H4 (cell line): Measurements from ENCODE around the gene SRPK2. TPM values are rescaled to one million over a fixed set of nuclear protein-coding genes. Genes with fewer than 3 reads are reported as not detected.
"Not testable (repeated sequence)": the region's sequence is repeated elsewhere in the genome, so short reads cannot be mapped to it uniquely, and the experiment has no call there.

ENCODE experiments used
- DNase-seq: peaks from one replicate; pipeline ENCODE4 v3.0.0-alpha.2; 2015; ENCODE audit warnings: low spot score
- total RNA-seq: library from RNA; depleted of rRNA; stranded (reverse); fragments of >200 nt; shearing (Covaris generic); gene quantifications from 2 replicates; pipeline ENCODE4 v1.2.3, GENCODE V29; 2014

SRPK2 gene
- total RNA-seq, 1 experiment from 2014 or later, result 44.0 TPM

DNA sequence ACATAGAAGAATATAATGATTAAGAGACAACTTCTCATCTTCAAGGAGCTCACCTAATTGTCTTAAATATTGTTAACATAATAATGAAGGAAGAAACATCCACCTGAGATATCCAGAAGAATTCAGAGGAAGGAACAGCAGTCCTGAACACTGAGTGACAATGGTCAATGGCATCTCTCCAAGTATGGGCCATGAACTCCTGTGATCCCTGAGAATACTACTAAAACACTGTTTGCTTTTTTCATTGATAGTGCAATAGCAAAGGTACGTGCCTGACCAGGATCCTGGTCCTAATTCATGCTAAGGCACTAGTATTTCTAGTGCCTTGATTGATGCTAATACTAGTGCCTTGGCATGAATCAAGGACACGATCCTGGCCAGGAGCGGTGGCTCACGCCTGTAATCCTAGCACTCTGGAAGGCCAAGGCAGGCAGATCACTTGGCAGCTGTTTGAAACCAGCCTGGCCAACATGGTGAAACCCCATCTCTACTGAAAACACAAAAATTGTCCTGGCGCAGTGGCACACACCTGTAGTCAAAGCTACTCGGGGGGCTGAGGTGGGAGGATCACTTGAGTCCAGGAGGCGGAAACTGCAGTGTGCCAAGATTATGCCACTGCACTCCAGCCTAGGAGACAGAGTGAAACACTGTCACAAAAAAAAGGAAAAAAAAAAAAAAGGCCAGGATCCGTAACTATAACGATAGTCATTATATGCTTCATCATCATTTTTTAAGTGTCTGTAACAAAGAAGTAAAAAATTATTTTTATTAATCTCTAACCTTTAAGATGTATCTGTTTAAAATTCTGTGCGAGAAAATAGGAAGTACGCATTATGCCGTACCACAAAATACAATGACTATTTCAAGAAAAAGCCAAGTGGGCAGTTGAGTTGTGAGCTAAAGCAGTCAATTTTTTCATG, 49.1 kb downstream of the SRPK2 start:
- DNase-seq, result no peak

DNA sequence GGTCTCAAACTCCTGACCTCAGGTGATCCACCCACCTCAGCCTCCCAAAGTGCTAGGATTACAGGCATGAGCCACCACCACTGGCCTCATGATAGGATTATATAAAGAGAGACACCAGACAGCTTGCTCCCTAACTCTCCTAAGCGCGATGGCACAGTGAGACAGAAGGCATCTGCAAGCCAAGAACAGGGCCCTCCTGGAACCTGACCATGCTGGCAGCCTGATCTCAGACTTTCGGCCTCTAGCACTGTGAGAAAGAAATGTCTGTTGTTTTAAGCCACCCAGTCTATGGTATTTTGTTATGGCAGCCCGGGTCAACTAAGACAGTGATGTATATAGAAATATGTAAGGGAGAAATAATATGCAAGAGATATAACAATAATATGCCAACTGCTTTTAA, 51.2 kb downstream of the SRPK2 start:
- no peak for DNase-seq

DNA sequence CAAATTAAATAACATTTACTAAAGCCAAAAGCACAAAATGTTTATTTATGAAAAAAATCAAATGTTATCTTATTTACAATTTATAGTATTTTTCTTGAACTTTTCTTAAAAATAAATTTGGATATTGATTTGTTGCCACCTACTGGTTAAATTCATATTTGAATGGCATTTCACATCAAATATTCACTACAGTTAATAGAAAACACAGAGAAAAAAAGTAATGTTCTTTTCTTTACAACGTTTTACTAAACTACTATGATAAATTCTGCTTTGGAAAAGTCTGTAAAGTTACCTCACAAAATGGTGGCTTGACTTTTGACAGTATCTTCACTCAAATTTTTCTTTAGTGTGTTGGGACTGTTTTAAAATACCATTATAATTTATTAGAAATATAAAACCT, 52.7 kb downstream of the SRPK2 start:
- DNase-seq, result no peak

DNA sequence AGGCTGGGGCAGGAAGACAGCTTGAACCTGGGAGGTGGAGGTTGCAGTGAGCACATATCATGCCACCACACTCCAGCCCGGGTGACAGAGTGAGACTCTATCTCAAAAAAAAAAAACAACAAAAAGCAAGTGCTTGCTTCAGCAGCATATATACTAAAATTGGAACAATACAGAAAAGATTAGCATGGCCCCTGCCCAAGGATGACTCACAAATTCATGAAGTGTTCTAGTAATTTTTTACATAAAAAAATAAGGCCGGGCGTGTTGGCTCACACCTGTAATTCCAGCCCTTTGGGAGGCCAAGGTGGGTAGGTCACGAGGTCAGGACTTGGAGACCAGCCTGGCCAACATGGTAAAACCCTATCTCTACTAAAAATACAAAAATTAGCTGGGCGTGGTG, 56.1 kb downstream of the SRPK2 start:
- not testable (repeated sequence) for DNase-seq

DNA sequence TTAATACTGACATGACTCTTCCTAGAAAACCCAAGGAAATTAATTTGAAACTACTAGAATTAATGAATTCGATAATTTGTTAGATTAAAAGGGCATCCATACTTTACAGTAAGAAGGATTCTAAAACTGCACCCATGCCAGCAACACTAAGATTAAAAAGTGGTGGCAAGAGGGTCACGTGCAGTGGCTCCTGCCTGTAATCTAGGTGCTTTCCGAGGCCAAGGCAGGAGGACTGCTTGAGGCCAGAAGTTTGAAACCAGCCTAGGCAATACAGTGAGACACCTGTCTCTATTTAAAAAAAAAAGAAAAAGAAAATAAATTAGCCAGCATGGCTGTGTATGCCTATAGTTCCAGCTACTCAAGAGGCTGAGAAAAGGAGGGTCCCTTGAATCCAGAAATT, 58.2 kb downstream of the SRPK2 start:
- DNase-seq, result no peak

DNA sequence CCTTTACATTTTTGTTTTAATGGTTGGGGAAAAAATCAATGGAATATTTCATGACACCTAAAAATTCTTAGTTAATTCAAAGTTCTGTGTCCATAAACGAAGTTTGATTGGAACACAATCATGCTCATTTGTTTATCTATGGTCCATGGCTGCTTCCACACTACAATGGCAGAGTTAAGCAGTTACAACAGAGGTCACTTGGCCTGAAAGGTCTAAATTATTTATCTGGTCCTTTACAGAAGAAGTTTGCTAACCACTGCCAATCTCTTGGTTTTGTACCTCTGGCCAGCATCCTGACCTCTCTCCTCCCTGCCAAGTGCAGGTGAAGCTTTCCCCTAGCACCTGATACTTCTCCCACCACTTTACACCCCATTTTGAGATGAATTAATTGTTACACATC, 61.5 kb downstream of the SRPK2 start:
- no peak for DNase-seq

DNA sequence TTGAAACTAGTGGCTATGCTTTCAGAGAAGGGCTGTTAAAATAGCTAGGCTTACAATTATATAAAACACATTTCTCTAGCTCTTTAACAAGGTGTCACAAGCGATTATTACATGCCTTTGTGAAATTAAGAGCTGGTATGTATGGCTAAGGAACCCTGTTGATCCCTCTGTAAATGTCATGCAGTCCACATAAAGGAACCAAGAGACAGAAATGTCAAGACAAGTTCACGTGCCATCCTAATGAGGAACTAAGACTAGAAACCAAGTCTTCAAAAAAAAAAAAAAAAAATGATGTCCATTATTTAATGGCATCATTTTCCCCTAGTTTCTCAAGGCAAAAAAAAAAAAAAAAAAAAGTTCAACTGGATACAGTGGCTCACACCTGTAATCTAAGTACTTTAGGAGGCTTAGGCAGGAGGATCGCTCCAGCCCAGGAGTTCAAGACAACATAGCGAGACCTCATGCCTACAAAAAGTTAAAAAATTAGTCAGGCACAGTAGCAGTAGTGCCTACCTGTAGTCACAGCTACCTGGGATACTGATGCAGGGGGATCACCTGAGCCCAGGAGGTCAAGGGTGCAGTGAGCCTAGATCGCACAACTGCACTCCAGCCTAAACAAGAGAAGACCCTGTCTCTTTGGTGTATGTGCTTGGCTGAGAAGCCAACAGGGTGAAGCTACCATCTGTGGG, 63.4 kb downstream of the SRPK2 start:
- no peak for DNase-seq

DNA sequence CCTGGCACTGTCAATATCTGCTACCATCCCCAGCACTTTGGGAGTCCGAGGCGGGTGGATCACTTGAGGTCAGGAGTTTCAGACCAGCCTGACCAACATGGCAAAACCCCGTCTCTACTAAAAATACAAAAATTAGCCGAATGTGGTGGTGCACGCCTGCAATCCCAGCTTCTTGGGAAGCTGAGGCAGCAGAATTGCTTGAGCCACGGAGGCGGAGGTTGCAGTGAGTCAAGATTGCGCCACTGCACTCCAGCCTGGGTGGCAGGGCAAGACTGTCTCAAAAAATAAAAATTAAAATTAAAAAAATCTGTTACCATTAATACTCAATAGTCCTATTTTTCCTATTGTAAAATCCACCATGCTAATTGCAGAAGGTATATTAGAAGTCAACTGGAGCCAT, 64.1 kb downstream of the SRPK2 start:
- DNase-seq, result not testable (repeated sequence)

DNA sequence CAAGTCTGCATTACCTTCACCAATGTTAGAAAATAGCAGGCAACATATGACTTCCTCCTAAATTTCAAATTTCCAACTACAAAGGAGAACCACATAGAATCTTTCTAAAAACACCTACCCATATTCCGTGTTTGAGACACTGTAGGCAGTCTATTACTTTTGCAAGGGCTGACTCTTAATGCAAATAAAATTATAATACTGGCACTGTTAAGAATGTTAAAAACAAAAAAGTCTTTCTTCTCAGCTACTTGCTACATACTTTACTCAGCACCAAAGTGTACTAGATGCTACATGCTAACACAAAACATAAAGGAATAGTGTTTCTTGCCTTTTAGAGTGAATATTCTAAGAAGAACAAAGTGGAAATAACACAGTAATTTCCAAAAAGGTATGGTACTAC, 65.4 kb downstream of the SRPK2 start:
- no peak for DNase-seq

DNA sequence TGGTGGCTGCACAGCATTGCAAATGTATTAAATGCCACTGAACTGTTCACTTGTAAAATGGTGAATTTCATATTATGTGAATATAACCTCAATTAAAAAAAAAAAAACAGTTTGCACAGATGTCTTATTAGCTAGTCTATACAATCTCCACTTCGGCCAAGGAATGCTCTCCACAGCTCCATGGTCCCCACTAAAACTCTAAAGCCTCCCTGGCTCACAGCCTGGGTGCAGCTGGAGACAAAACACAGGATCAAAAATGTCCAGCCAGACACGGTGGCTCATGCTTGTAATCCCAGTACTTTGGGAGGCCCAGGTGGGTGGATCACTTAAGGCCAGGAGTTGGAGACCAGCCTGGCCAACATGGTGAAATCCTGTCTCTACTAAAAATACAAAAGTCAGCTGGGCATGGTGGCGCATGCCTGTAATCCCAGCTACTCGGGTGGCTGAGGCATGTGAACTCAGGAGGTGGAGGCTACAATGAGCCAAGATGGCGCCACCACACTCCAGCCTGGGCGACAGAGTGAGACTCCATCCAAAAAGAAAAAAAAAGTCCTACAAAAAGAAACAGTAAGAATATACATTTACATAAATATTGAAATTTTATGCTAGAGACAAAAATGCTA, 66.0 kb downstream of the SRPK2 start:
- no peak for DNase-seq

DNA sequence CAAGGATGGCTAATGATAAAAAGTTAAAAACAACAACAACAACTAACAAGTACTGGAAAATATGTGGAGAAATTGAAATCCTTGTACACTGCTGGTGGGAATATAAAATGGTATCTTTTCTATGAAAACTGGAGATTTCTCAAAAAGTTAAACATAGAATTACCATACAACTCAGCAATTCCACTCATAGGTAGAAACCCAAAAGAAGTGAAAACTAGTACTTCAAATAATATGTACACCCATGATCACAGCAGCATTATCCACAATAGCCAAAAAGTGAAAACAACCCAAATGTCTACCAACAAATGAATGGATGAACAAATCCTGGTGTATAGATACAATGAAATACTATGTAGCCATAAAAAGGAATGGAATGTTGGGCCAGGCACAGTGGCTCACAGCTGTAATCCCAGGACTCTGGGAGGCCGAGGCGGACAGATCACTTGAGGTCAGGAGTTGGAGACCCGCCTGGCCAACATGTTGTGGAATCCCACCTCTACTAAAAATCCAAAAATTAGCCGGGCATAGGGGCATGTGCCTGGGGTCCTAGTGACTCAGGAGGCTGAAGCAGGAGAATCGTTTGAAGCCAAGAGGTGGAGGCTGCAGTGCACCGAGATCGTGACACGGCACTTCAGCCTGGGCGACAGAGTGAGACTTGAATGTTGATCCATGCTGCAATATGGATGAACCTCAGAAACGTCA, 66.8 kb downstream of the SRPK2 start:
- no peak for DNase-seq

DNA sequence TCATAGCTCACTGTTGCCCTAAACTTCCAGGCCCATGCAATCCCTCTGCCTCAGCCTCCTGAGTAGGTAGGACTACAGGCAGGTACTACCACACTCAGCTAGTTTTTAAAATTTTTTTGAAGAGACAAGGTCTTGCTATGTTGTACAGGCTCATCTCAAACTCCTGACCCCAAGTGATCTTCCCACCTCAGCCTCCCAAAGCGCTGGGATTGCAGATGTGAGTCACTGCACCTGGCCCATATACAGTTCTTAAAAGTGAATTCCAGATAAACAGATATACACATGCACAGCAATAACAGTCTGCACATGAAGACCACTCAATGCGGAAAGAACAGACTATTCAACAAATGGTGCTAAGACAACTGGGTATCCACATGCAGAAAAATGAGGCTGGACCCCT, 67.8 kb downstream of the SRPK2 start:
- DNase-seq, result no peak

DNA sequence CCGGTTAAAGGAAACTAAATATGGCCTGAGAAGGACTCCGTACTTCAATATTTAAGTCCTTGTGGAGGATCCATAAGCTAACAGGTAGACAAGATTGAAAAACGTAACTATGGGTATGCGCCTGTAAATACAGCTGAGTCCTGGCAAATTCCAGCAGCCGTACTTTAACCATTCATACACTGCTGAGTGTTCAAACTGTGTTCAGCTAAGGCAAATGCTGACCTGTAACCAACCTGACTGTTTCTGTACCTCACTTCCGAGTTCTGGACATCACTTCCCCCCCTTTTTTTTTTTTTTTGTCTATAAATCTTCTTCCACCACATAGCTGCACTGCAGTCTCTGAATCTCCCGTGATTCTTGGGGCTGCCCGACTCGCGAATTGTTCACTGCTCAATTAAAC, 69.1 kb downstream of the SRPK2 start:
- no peak for DNase-seq

DNA sequence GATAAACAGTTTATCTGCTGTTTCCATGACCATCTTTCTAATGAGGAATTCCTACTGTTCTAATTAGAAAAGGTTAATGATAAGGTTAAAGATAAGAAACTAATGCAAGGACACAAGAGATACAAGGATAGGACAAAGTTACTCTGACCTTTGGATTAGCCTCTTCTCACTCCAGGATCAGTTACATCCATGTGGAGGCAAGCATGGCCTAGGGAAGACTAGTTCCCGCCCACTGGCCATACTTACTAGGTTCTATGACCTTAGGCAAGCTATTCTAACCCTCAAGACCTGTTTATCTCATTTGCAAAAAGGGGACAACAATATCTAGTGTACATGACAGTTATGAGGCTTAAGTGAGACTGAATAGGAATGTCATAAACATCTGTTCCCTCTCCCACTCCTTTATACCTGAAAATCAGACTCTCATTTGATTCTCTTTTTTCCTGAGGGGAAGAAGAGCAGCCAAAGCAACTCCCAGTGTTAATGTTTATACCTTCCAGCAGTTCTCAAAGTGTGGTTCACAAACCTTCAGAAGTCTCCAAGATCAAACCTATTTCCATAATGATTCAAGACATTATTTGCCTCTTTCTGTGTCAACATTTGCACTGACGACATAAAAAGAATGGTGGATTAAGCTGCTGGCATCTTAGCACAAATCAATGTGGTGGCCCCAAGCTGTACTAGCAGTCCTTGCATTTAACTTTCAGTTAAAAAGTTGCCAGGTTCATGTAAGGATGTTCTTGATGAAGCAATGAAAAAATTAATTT, 72.0 kb downstream of the SRPK2 start:
- no peak for DNase-seq

DNA sequence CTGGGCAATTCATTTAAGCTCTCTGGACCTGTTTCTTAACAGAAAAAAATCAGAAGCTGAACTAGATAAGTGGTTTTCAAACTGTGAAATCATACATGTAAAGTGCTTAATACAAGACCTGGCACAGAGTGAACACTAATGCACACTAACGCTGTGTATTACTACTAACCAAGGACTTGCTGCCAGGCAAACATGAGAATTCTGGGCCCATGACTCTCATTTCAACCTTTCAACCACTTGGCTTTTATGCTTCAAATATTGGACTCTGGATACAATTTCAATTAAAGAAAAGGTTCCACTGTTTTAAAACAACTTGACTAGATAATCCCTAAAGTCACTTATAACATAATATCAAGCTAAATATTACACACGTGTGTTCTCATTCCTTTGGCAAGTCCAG, 73.4 kb downstream of the SRPK2 start:
- no peak for DNase-seq

DNA sequence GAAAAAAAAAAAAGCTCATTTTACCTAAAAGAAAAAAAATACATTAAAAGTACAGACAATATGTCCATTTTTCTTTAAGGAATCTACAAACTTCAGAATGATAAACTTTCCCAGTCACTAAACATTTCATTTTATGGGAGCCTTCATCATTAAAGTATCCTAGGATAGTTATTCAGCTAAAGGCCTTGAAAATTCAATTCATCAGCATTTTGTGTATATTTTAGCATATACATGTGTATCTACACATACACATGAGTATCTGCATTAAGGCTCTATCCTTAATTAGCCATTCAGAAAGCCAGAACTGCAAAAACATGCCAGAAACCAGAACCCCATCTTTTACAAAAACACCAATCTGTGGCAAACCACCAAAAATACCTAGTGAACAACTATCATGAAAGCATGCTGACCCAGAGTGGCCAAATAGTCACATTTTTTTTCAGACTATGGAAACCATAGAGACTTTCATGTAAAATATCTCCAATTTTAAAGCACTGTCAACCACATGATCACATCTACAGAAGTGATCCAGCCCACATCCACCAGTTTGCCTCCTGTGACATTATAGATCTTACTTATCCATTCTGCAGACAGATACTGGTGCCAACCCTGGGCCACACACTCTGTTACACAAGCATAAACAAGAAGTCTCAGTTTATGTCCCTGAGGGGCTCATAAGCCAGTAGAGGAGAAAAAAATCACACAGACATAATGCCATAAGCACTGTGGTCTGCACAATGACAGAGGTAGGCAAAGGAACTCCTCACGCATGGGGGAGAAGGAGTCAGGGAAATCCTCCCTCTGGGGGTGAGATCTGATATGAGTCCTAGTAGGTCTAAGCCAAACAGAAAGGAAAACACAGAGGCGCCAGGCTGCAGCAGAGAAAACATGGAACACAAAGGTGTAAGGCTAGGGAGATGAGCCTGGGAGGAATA, 79.2 kb downstream of the SRPK2 start:
- peak; percentile 68 for DNase-seq

DNA sequence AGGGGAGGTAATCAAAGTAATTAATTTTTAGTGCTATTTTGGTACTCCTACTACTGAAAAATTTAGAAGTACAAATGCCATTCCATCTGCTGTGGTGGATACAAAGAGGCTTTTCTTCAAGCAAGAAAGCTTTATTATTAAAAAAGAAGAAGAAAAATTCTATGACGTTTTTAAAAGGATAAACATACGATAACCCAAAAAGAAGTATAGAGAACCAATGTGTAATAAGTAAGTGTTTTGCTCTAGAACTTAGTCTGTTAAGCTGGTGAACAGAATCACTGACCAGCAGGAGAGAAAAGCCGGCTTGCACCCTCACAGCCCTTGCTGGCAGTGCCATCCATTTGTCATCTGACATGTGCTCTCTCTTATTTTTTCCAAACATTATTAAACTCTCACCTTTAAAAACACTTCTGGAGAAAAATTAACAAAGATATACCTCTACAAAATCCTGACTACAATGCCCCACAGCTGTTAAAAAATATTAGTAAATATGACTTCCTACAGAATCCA, 81.5 kb downstream of the SRPK2 start:
- no peak for DNase-seq

DNA sequence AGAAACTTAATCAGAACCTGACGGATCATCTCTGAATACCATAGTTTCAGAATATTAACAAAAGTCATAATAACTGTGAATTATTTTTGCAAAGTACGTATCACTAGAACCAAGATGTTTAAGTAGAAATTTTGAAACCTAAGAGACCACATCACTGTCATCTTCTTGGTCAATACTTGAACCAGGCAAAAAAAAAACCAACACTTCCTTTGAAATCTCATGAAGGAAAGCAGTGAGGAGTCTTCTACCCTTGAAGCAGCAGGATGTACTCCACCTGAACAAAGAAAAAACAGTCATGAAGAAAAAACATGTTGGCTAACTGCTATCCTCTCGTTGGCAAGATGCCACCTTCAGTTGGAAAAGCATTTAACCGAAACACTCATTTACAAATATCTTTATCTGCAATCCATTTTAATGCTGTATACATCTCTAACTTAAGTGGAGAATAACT, 82.4 kb downstream of the SRPK2 start:
- DNase-seq, result no peak

DNA sequence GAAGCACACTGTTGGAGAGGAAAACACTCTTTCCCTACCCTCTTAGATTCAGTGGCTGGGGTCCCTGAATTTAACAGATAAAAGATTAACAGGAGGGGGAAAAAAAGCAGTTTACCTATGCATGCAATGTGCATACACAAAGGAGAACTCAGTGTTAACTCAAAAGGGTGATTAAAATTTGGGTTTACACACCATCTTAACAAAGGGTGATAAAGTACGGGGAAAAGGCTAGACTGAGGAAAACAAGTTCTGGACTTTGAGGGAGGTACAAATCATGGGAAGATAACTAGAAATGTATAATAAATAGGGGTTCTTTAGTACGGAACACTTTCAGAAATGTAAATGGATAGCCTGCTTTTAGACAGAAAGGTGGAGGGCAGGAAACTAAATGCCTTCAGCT, 83.1 kb downstream of the SRPK2 start:
- DNase-seq, result no peak
